Measurements from ENCODE around the gene MYT1. TPM values are rescaled to one million over a fixed set of nuclear protein-coding genes. Genes with fewer than 3 reads are reported as not detected.

MYT1 gene
- total RNA-seq, 1 experiment from 2014 or later, result 7.1 TPM

DNA sequence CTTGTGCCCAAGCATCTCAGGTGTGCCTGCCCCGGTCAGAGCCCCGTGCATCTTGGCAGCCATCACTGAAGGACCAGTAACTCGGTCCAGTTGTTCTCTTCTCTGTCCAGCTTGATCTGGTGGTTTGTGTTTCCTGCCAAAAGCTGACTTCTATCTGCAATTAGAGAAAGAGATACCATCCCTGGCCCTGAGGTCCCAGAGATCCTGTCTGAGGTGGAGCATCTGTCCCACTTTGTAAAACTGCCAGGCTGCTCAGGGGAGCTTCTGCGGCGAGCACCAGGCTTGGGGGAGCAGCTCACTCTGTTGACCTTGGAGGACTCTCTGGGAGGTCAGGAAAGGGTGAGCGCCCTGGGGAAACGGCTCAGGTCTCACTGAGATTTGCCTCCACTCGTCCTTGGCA, 35.1 kb downstream of the MYT1 start:
- DNase-seq (ENCODE audit: low read depth, low spot score) (no peak), ATAC-seq (no peak)
- H3K9me3 ChIP-seq (ENCODE audit: control insufficient read depth in 1 of 2, insufficient read depth in 1 of 2, low read depth in 1 of 2, low read length in 2 of 2), result no peaks in the 10 kb centered on the region
- no peaks in the 10 kb centered on the region for H4K20me1 ChIP-seq (ENCODE audit: insufficient read depth)
- ChIA-PET RAD21 (ENCODE audit: low non-redundant PET in 1 of 2, low total read pairs in 2 of 2, uncharacterized antibody in 2 of 2, unreplicated experiment in 2 of 2) (no interaction called here), POLR2A (no interaction called here), CTCF (no interaction called here)
- no TSS peak for BruUV-seq (replicated peaks)
- no peaks in the 10 kb centered on the region for H3K36me3 ChIP-seq (ENCODE audit: control insufficient read depth in 1 of 2, insufficient read depth in 2 of 2, low read length in 2 of 2)
- H3K27me3 ChIP-seq (ENCODE audit: insufficient read depth, low read length), result no peaks in the 10 kb centered on the region
- H2AFZ ChIP-seq (ENCODE audit: low read depth, low read length, poor library complexity, severe bottlenecking), result no peak overlapping the region
- no peaks in the 10 kb centered on the region for H3K79me2 ChIP-seq (ENCODE audit: insufficient read depth, low read length)
- no peaks in the 10 kb centered on the region for H3K4me1 ChIP-seq (ENCODE audit: control insufficient read depth in 1 of 2, insufficient read depth in 2 of 2, low read length in 2 of 2)
- no peak for TF ChIP-seq TCF7L2 (IDR thresholded peaks at IDR 0.05; ENCODE audit: borderline replicate concordance, extremely low read depth, insufficient read depth, insufficient read length)
- no peak for TF ChIP-seq ZNF274 (IDR thresholded peaks at IDR 0.05; ENCODE audit: low read depth, low read length)
- no peak for TF ChIP-seq EZH2 (IDR thresholded peaks at IDR 0.05)
- TF ChIP-seq, protein P1, sequence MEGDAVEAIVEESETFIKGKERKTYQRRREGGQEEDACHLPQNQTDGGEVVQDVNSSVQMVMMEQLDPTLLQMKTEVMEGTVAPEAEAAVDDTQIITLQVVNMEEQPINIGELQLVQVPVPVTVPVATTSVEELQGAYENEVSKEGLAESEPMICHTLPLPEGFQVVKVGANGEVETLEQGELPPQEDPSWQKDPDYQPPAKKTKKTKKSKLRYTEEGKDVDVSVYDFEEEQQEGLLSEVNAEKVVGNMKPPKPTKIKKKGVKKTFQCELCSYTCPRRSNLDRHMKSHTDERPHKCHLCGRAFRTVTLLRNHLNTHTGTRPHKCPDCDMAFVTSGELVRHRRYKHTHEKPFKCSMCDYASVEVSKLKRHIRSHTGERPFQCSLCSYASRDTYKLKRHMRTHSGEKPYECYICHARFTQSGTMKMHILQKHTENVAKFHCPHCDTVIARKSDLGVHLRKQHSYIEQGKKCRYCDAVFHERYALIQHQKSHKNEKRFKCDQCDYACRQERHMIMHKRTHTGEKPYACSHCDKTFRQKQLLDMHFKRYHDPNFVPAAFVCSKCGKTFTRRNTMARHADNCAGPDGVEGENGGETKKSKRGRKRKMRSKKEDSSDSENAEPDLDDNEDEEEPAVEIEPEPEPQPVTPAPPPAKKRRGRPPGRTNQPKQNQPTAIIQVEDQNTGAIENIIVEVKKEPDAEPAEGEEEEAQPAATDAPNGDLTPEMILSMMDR (IDR thresholded peaks at IDR 0.05 in 2 of 3, conservative IDR thresholded peaks at IDR 0.05 in 1 of 3; ENCODE audit: borderline replicate concordance in 1 of 3, insufficient read depth in 1 of 3, low read depth in 2 of 3, low read length in 2 of 3), result no peak
- TF ChIP-seq EGR1 (IDR thresholded peaks at IDR 0.05; ENCODE audit: low read depth), result no peak
- TF ChIP-seq POLR2A (IDR thresholded peaks at IDR 0.05; ENCODE audit: borderline replicate concordance, extremely low read depth, insufficient read depth, insufficient read length), result no peak
- TF ChIP-seq CEBPB (IDR thresholded peaks at IDR 0.05; ENCODE audit: low read depth), result no peak
- TF ChIP-seq, protein P2, sequence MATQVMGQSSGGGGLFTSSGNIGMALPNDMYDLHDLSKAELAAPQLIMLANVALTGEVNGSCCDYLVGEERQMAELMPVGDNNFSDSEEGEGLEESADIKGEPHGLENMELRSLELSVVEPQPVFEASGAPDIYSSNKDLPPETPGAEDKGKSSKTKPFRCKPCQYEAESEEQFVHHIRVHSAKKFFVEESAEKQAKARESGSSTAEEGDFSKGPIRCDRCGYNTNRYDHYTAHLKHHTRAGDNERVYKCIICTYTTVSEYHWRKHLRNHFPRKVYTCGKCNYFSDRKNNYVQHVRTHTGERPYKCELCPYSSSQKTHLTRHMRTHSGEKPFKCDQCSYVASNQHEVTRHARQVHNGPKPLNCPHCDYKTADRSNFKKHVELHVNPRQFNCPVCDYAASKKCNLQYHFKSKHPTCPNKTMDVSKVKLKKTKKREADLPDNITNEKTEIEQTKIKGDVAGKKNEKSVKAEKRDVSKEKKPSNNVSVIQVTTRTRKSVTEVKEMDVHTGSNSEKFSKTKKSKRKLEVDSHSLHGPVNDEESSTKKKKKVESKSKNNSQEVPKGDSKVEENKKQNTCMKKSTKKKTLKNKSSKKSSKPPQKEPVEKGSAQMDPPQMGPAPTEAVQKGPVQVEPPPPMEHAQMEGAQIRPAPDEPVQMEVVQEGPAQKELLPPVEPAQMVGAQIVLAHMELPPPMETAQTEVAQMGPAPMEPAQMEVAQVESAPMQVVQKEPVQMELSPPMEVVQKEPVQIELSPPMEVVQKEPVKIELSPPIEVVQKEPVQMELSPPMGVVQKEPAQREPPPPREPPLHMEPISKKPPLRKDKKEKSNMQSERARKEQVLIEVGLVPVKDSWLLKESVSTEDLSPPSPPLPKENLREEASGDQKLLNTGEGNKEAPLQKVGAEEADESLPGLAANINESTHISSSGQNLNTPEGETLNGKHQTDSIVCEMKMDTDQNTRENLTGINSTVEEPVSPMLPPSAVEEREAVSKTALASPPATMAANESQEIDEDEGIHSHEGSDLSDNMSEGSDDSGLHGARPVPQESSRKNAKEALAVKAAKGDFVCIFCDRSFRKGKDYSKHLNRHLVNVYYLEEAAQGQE (IDR thresholded peaks at IDR 0.05; ENCODE audit: low read depth), result no peak
- no peak for TF ChIP-seq JUND (IDR thresholded peaks at IDR 0.05)
- no peak for TF ChIP-seq CBX3 (IDR thresholded peaks at IDR 0.05; ENCODE audit: low read depth)
- no peak for TF ChIP-seq ZFX (IDR thresholded peaks at IDR 0.05)
- no peak overlapping the region for H3K4me2 ChIP-seq (ENCODE audit: low read length)
- H3K4me3 ChIP-seq (replicated peaks in 1 of 2; ENCODE audit: low read depth in 1 of 2, low read length in 2 of 2), result no peak overlapping the region
- no peak overlapping the region for H3K27ac ChIP-seq (ENCODE audit: low read depth, low read length)
- H3K9ac ChIP-seq (ENCODE audit: low read length), result no peak overlapping the region
- intact Hi-C loops (cut with micrococcal nuclease), result no loop called here
- H3K9me2 ChIP-seq (ENCODE audit: insufficient read depth), result no peaks in the 10 kb centered on the region

Data from HCT116 (cell line).